PFSK-1 (cell line): ENCODE data around the gene SAP30.

Experiments used
- POLR2AphosphoS5 ChIP-seq: IDR thresholded peaks from 2 replicates; pipeline ENCODE4 v1.6.1; 2012; ENCODE audit warnings: low read depth, mild to moderate bottlenecking, control low read depth, low read length, moderate library complexity
- REST ChIP-seq, 2 experiments: IDR thresholded peaks; 2 replicates each; pipeline versions ENCODE4 v1.6.1 to v1.8.0; 2011 to 2012; ENCODE audit warnings: low read depth in 2 of 2, low read length in 2 of 2, control low read depth in 1 of 2, inconsistent platforms in 1 of 2, mild to moderate bottlenecking in 1 of 2, moderate library complexity in 1 of 2; ENCODE audit not compliant: insufficient read depth in 1 of 2
- SIN3A ChIP-seq: IDR thresholded peaks from 2 replicates; pipeline ENCODE4 v1.6.1; 2012; ENCODE audit warnings: mild to moderate bottlenecking, low read length, moderate library complexity, borderline replicate concordance; ENCODE audit not compliant: insufficient read depth
- TAF1 ChIP-seq: IDR thresholded peaks from 2 replicates; pipeline ENCODE4 v1.6.1; 2012; ENCODE audit warnings: low read length, control low read depth, borderline replicate concordance; ENCODE audit not compliant: insufficient read depth

- no peak for TF ChIP-seq POLR2AphosphoS5
- TF ChIP-seq SIN3A, result no peak
- TF ChIP-seq REST (IDR thresholded peaks at IDR 0.05; ENCODE audit: insufficient read depth in 1 of 2, low read depth in 2 of 2, low read length in 2 of 2), result no peak
- TF ChIP-seq TAF1, result no peak
These were observed 30.3 kb downstream of the SAP30 start for GRCh38 chr4:173401063-173401462.
